Endothelial cell of umbilical vein (primary cell): ENCODE results near the gene ZNF507.

Source experiments
- EZH2 ChIP-seq: IDR thresholded peaks from 2 replicates; pipeline ENCODE4 v1.6.1; 2012; ENCODE audit warnings: borderline replicate concordance, low read depth, mild to moderate bottlenecking, moderate library complexity, low read length, inconsistent platforms; ENCODE audit not compliant: severe bottlenecking
- FOS ChIP-seq: IDR thresholded peaks from 2 replicates; pipeline ENCODE4 v1.6.1; 2011; ENCODE audit warnings: mild to moderate bottlenecking, low read length, moderate library complexity, borderline replicate concordance; ENCODE audit not compliant: insufficient read depth
- JUN ChIP-seq: IDR thresholded peaks from 2 replicates; pipeline ENCODE4 v1.6.1; 2011; ENCODE audit warnings: borderline replicate concordance, low read depth; ENCODE audit not compliant: insufficient read length, insufficient read depth
- MYC ChIP-seq: IDR thresholded peaks from one replicate; pipeline ENCODE4 v1.6.1; 2011; ENCODE audit warnings: mild to moderate bottlenecking, low read depth, low read length
- POLR2A ChIP-seq: IDR thresholded peaks from 2 replicates; pipeline ENCODE4 v1.6.1; 2012; ENCODE audit warnings: low read depth, mild to moderate bottlenecking, control low read depth, low read length
- POLR2AphosphoS5 ChIP-seq: IDR thresholded peaks from 2 replicates; pipeline ENCODE4 v1.6.1; 2012; ENCODE audit warnings: low read depth, mild to moderate bottlenecking, control low read depth, low read length, moderate library complexity; ENCODE audit not compliant: insufficient read depth
- TF ChIP-seq, protein P1 (sequence below), 2 donors: IDR thresholded peaks; 1 replicate in 1 of 2; 2 replicates in 1 of 2; pipeline ENCODE4 v1.5.1; 2011; ENCODE audit warnings: low read length in 2 of 2, mild to moderate bottlenecking in 2 of 2, moderate library complexity in 2 of 2, control low read depth in 1 of 2, inconsistent platforms in 1 of 2, low read depth in 1 of 2; ENCODE audit not compliant: insufficient read depth in 1 of 2; ENCODE audit errors: extremely low read depth in 1 of 2
- TF ChIP-seq, protein P2 (sequence below): IDR thresholded peaks from 2 replicates; pipeline ENCODE4 v1.6.1; 2011; ENCODE audit not compliant: insufficient read depth, insufficient read length

DNA sequence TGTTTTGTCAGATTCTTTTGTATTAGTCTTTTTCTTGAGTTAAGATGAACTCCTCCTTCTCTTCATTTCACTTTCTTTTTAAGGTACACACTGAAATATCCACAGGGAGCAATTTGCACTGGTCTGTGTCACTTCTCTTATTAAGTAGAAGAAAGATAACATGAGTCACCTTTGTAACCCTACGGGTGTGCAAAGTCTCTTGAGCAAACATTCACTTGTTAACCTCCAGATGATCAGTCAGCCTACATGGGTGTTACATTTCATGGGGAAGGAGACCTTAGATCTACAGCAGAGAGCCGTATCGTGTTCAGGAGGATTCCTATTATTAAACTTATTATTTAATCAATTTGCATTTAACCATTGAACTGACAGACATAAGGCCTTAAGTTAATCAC lies 5.1 kb downstream of the ZNF507 start:
- TF ChIP-seq POLR2AphosphoS5 (no peak), FOS (no peak), EZH2 (no peak), POLR2A (no peak), MYC (no peak), JUN (no peak)
- TF ChIP-seq, protein P1, sequence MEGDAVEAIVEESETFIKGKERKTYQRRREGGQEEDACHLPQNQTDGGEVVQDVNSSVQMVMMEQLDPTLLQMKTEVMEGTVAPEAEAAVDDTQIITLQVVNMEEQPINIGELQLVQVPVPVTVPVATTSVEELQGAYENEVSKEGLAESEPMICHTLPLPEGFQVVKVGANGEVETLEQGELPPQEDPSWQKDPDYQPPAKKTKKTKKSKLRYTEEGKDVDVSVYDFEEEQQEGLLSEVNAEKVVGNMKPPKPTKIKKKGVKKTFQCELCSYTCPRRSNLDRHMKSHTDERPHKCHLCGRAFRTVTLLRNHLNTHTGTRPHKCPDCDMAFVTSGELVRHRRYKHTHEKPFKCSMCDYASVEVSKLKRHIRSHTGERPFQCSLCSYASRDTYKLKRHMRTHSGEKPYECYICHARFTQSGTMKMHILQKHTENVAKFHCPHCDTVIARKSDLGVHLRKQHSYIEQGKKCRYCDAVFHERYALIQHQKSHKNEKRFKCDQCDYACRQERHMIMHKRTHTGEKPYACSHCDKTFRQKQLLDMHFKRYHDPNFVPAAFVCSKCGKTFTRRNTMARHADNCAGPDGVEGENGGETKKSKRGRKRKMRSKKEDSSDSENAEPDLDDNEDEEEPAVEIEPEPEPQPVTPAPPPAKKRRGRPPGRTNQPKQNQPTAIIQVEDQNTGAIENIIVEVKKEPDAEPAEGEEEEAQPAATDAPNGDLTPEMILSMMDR (IDR thresholded peaks at IDR 0.05; ENCODE audit: extremely low read depth in 1 of 2, insufficient read depth in 1 of 2, low read depth in 1 of 2, low read length in 2 of 2) = no peak
- TF ChIP-seq, protein P2, sequence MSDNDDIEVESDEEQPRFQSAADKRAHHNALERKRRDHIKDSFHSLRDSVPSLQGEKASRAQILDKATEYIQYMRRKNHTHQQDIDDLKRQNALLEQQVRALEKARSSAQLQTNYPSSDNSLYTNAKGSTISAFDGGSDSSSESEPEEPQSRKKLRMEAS = no peak
